Left ventricle myocardium inferior (tissue), 1 donor: Measurements from ENCODE around the gene PNCK. TPM values are rescaled to one million over a fixed set of nuclear protein-coding genes. Genes with fewer than 3 reads are reported as not detected.
"Not testable (repeated sequence)": the region's sequence is repeated elsewhere in the genome, so short reads cannot be mapped to it uniquely, and the experiment has no call there.

Experiments used
- DNase-seq: peaks from one replicate; pipeline ENCODE4 v3.0.0-alpha.2; 2020
- H3K27ac ChIP-seq: fragments of 200-600 bp; replicated peaks from 2 replicates; pipeline ENCODE4 v1.8.0; 2021
- H3K27me3 ChIP-seq: fragments of 200-600 bp; 2 replicates; pipeline ENCODE4 v1.8.0; 2021; ENCODE audit warnings: low read depth
- H3K36me3 ChIP-seq: fragments of 200-600 bp; 2 replicates; pipeline ENCODE4 v1.8.0; 2021
- H3K4me1 ChIP-seq: fragments of 200-600 bp; 2 replicates; pipeline ENCODE4 v1.8.0; 2021
- H3K4me3 ChIP-seq: fragments of 200-600 bp; 2 replicates; pipeline ENCODE4 v1.8.0; 2021; ENCODE audit warnings: mild to moderate bottlenecking, moderate library complexity
- H3K9me3 ChIP-seq: fragments of 200-600 bp; replicated peaks from 2 replicates; pipeline ENCODE4 v1.8.0; 2021
- intact Hi-C: fragments of 100-400 bp; cut with micrococcal nuclease; formaldehyde crosslinking; loops from one replicate; pipeline ENCODE4 v1.11.0; 2022
- total RNA-seq: library from RNA; stranded (reverse); fragmentation: NEBNext Ultra II Directional; extraction: Animal tissue kit (Norgen Biotek cat#: 25700); gene quantifications from one replicate; pipeline ENCODE4 v1.2.1, GENCODE V29; 2021
- TF ChIP-seq, protein P1 (sequence below): fragments of 200-600 bp; IDR thresholded peaks from 2 replicates; pipeline ENCODE4 v1.8.0; 2021; ENCODE audit warnings: antibody characterized with exemption, mild to moderate bottlenecking, borderline replicate concordance
- donor health status: DM: no; HTN: yes; CAD: no; lungs with severe emphysema.

The PNCK gene
- total RNA-seq, 1 donor from 2014 or later = 6.1 TPM

DNA sequence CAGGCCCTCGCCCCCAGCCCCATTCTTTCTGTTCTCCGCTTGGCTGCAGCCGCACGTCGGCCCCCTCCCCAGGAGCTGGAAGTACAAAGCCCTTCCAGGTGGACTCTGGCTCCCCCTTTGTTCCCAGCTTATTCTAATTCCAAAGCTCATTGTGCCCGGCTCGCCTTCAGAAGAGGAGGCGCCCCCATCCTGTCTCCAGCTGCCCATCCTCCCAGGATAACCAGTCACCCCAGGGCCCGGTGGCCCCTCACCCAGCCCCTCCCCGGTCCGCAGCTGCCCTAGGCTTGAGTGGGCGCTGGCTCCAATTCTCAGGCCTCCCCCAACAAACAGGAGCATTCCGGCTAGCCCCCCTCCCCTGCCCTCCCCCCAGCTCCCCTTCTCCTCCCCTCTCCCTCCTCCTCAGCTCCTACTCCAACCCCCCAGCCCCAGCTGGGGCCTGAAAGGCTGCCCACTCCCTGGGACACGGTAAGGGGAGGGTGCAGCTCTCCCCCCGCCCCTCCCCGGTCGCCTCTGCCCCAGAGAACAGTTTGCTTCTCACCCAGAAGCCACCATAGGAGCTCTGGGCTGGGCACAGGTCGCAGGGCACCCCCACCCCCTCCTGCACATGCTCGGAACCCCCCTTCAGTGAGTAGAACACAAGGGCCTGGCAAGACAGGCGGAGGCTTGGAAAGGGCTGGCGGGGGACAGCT is 11.0 kb upstream of the PNCK start:
- intact Hi-C loops = no loop called here
- H3K4me3 ChIP-seq = no peak overlapping the region
- no peaks in the 10 kb centered on the region for H3K27me3 ChIP-seq
- H3K4me1 ChIP-seq = peaks cover 6% of the 10 kb centered on the region
- no peak overlapping the region for H3K27ac ChIP-seq
- no peak for DNase-seq
- H3K36me3 ChIP-seq = no peaks in the 10 kb centered on the region
- H3K9me3 ChIP-seq = no peaks in the 10 kb centered on the region
- TF ChIP-seq, protein P1, sequence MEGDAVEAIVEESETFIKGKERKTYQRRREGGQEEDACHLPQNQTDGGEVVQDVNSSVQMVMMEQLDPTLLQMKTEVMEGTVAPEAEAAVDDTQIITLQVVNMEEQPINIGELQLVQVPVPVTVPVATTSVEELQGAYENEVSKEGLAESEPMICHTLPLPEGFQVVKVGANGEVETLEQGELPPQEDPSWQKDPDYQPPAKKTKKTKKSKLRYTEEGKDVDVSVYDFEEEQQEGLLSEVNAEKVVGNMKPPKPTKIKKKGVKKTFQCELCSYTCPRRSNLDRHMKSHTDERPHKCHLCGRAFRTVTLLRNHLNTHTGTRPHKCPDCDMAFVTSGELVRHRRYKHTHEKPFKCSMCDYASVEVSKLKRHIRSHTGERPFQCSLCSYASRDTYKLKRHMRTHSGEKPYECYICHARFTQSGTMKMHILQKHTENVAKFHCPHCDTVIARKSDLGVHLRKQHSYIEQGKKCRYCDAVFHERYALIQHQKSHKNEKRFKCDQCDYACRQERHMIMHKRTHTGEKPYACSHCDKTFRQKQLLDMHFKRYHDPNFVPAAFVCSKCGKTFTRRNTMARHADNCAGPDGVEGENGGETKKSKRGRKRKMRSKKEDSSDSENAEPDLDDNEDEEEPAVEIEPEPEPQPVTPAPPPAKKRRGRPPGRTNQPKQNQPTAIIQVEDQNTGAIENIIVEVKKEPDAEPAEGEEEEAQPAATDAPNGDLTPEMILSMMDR = no peak

DNA sequence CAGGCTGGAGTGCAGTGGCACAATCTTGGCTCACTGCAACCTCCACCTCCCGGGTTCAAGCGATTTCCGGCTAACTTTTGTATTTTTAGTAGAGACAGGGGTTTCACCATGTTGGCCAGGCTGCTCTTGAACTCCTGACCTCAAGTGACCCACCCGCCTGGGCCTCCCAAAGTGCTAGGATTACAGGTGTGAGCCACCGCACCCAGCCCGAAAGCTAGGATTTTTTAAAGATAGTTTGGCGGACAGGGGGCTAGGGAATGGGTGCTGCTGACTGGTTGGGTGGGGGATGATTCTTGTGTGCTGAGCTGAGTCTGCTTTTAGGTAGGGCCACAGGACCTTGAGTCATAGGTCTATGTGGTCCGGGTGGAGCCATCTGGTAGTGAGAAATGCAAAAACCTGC is 9.9 kb upstream of the PNCK start:
- DNase-seq, intact Hi-C loops, H3K27ac ChIP-seq, H3K4me1 ChIP-seq, H3K4me3 ChIP-seq, H3K9me3 ChIP-seq, H3K27me3 ChIP-seq, H3K36me3 ChIP-seq: not testable (repeated sequence)

DNA sequence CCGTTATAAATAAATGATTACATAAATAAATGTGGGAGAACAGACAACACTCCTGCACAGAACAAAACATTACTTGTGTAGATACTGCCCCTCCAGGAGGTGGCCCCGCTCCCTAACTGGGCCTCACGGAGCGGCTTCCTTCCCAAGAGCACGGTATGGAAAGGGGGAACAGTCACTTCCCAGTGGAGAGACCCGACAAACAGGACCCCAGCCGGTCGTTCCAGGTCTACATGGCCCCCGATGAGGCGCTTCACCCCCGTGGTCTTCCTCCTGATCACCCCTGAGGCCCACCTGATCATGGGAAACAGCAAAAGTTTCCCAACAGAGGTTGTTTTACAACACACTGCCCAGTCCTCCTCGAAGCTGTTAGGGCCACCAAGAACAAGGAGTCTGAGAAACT is 7.6 kb upstream of the PNCK start:
- Histone ChIP-seq H3K4me1 (no peaks in the 10 kb centered on the region), H3K27ac (no peak overlapping the region), H3K27me3 (no peaks in the 10 kb centered on the region), H3K36me3 (no peaks in the 10 kb centered on the region), H3K4me3 (no peak overlapping the region), H3K9me3 (no peaks in the 10 kb centered on the region)
- TF ChIP-seq, protein P1 = no peak
- DNase-seq = no peak
- intact Hi-C loops = no loop called here

DNA sequence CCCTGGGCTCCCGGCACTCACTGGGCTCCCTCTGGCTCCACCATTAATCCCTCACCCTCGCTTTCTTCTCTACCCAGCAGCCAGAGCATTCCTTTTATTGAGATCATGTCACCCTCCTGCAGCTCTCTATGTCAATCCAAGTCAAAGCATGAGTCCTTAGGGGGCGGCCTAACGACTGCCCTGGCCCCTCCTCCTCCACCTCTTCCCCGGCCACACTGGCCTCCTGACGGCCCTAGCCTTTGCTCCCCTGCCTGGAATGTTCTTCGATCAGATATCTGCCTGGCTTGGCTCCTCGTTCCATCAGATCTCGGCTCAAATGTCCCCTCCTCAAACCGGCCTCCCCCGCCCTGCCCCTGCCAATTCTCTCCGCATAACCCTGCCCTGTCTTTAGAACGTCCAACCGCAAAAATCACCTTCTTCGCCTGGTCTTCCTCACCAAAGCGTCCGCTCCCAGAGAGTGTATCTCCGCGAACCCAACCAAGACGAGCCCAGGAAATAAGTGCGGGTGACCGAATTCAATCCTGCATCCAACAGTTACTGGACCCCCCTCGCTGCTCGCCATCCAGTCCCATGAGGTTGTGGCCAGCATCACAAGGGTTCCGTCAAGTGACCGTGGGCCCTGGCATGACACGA is 722 bp upstream of the PNCK start:
- Histone ChIP-seq H3K4me1 (no peaks in the 10 kb centered on the region), H3K4me3 (no peak overlapping the region), H3K27me3 (peaks cover 20% of the 10 kb centered on the region), H3K9me3 (no peaks in the 10 kb centered on the region), H3K27ac (no peak overlapping the region), H3K36me3 (no peaks in the 10 kb centered on the region)
- TF ChIP-seq, protein P1 = no peak
- DNase-seq = no peak
- intact Hi-C loops = no loop called here

DNA sequence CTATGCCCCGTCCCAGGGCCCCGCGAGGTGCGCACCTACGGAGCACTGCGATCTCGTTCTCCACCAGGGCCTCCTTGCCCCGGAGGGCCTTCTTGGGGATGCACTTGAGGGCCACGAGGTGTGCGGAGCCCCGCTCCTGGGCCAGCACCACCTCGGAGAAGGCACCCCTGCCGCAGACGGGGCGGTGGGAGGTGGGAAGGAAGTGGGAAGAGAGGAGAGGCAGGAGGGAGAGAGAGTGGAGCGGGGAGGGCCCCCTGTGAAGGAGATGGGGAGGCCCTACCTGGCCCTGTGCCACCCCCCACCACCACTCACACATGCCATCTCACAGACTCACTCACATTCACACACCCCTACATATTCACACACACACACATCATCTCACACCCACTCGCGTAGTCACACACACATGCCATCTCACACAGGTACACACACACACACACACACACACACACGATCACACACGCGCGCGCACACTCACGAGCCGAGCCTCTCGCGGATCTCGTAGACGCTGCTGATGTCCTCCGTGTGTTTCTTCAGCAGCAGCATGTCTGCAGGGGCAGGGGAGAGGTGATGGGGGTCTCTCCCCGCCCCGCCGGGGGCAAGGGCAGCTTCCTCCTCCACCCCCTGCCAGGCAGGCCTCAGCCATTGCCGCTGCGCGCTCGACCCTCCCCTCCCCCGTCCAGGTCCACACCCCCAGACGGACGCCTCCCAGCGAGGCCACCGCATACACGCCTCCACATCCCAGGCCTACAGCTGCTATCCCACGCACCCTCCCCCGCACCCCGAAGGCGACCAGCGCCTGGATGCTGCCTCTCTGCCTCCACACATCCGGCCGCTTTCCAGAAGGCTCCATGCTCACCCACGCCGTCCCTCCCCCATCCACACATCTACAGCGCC is 834 bp downstream of the PNCK start:
- Histone ChIP-seq H3K4me3 (peak overlapping the region; percentile 14), H3K9me3 (no peaks in the 10 kb centered on the region), H3K27me3 (peaks cover 20% of the 10 kb centered on the region), H3K27ac (no peak overlapping the region), H3K36me3 (no peaks in the 10 kb centered on the region), H3K4me1 (no peaks in the 10 kb centered on the region)
- no peak for DNase-seq
- intact Hi-C loops = no loop called here
- TF ChIP-seq, protein P1 = no peak
